ENCODE measurements around the gene MSMP. TPM values are rescaled to one million over a fixed set of nuclear protein-coding genes. Genes with fewer than 3 reads are reported as not detected.

Gene MSMP
- total RNA-seq, 2 experiments from 2014 or later = 2.3 to 4.1 TPM

DNA sequence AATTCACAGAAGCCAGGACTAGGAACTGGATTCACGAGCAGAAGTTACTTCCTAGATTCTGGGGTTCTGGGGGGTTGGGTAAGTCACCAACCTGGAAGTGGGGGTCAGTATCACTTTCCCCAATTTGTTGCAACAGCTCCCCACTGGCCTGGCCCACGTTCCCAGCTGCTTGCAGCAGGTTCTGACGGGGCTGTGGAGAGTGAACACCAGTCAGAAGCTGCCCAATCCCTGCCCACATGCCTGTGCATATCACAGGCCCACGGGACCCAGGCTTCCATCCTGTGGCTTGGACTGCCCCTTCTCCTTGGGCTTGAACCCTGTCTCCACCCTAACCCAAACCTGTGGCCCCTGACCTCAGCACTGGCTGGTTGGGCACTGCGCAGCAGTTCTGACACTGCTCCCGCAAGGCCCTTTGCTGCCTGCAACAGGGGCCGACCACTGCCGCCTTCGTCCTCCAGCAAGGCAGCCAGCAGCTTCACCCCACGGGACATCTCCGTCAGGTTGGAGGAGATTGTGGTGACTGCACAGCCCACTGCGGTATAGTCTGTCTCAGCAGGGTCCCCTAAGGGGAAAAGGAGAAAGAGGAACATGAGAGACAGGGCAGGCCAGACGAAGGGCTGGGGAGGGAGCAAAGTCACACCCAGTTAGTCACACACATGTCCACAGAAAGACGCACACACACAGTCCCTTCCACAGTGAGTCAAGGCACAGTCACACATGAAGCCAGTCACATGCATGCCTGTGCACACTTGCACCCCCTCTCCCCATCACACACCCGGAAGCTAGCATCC, 35.2 kb downstream of the MSMP start:
- Histone ChIP-seq H4K20me1 (ENCODE audit: insufficient read depth, low read length) (no peaks in the 10 kb centered on the region), H2AFZ (ENCODE audit: low read length) (no peak overlapping the region), H3K4me1 (ENCODE audit: insufficient read depth, low read length, poor library complexity, severe bottlenecking) (no peaks in the 10 kb centered on the region), H3K27ac (ENCODE audit: low read depth, low read length, poor library complexity, severe bottlenecking) (no peak overlapping the region), H3K36me3 (ENCODE audit: insufficient read depth, low read length) (peaks cover 99% of the 10 kb centered on the region), H3K9me3 (ENCODE audit: low read length) (no peaks in the 10 kb centered on the region), H3K4me2 (ENCODE audit: low read length) (no peak overlapping the region), H3K79me2 (ENCODE audit: insufficient read depth, low read depth, low read length) (no peaks in the 10 kb centered on the region), H3K9me2 (ENCODE audit: insufficient read depth, low read length) (no peaks in the 10 kb centered on the region), H3K4me3 (ENCODE audit: low read depth, low read length, poor library complexity, severe bottlenecking) (no peak overlapping the region)
- no TSS peak for BruUV-seq (replicated peaks)
- ChIA-PET POLR2A (no interaction called here), CTCF (ENCODE audit: unreplicated experiment) (interaction anchor here (1.0 kb wide), 1 partner anchor 96 kb away, joined by 3 read pairs; the partner anchor contains the start of gene HINT2)
- intact Hi-C loops (cut with micrococcal nuclease; ENCODE audit: unreplicated experiment) = no loop called here
- TF ChIP-seq EZH2phosphoT487 (IDR thresholded peaks at IDR 0.05; ENCODE audit: borderline replicate concordance, low read depth, low read length) = no peak
- TF ChIP-seq, protein P1, sequence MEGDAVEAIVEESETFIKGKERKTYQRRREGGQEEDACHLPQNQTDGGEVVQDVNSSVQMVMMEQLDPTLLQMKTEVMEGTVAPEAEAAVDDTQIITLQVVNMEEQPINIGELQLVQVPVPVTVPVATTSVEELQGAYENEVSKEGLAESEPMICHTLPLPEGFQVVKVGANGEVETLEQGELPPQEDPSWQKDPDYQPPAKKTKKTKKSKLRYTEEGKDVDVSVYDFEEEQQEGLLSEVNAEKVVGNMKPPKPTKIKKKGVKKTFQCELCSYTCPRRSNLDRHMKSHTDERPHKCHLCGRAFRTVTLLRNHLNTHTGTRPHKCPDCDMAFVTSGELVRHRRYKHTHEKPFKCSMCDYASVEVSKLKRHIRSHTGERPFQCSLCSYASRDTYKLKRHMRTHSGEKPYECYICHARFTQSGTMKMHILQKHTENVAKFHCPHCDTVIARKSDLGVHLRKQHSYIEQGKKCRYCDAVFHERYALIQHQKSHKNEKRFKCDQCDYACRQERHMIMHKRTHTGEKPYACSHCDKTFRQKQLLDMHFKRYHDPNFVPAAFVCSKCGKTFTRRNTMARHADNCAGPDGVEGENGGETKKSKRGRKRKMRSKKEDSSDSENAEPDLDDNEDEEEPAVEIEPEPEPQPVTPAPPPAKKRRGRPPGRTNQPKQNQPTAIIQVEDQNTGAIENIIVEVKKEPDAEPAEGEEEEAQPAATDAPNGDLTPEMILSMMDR (conservative IDR thresholded peaks at IDR 0.05; ENCODE audit: low read length) = no peak
- DNase-seq (ENCODE audit: low spot score) = no peak

DNA sequence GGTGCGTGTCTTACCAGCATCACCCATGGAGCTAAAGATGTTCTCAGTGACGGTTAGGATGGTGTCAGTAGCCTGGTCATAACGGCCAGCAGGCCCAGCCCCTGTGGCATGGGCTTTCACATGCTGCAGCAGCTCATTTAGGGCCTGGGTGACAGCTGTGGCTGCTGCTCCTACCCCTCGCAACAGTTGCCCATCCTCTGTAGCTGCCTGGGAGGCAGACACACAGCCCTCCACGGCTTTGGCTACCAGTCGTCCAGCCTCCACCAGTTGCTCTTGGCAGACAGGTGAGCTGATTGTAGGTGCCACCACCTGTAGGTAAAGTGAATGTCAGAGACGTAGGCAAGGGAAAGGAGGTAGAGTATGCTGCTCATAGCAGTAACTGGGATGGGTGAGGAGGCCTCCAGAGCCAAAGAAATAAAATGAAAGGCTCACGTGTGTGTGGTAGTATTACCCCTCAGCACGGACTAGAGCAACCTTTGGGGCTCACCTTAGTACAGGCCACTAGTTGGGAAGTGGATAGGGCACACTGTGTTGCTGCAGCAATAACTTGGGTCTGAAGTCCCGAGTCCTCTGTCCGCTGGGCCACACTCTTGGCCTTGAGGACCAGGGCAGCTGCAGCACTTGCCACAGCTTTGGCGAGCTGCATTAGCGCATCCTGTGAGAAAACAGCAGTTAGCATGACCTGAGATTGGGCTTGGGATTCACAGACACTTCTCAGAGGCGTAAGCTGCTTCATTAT, 36.8 kb downstream of the MSMP start:
- no peaks in the 10 kb centered on the region for H3K9me2 ChIP-seq (ENCODE audit: insufficient read depth, low read length)
- no peaks in the 10 kb centered on the region for H3K79me2 ChIP-seq (ENCODE audit: insufficient read depth, low read depth, low read length)
- intact Hi-C loops (cut with micrococcal nuclease; ENCODE audit: unreplicated experiment) = no loop called here
- no peak for DNase-seq (ENCODE audit: low spot score)
- TF ChIP-seq EZH2phosphoT487 (IDR thresholded peaks at IDR 0.05; ENCODE audit: borderline replicate concordance, low read depth, low read length) = no peak
- TF ChIP-seq, protein P1 (conservative IDR thresholded peaks at IDR 0.05; ENCODE audit: low read length) = no peak
- POLR2A ChIA-PET = interaction anchor here (1.3 to 1.9 kb wide), 3 partner anchors 9 to 58 kb away, joined by 3 to 6 read pairs (median 3); no protein-coding TSS in a partner anchor
- no peak overlapping the region for H3K4me3 ChIP-seq (ENCODE audit: low read depth, low read length, poor library complexity, severe bottlenecking)
- no peaks in the 10 kb centered on the region for H3K4me1 ChIP-seq (ENCODE audit: insufficient read depth, low read length, poor library complexity, severe bottlenecking)
- H3K4me2 ChIP-seq (ENCODE audit: low read length) = no peak overlapping the region
- no TSS peak for BruUV-seq (replicated peaks)
- no peak overlapping the region for H2AFZ ChIP-seq (ENCODE audit: low read length)
- H3K27ac ChIP-seq (ENCODE audit: low read depth, low read length, poor library complexity, severe bottlenecking) = no peak overlapping the region
- H4K20me1 ChIP-seq (ENCODE audit: insufficient read depth, low read length) = no peaks in the 10 kb centered on the region
- CTCF ChIA-PET (ENCODE audit: unreplicated experiment) = no interaction called here
- H3K9me3 ChIP-seq (ENCODE audit: low read length) = no peaks in the 10 kb centered on the region
- H3K36me3 ChIP-seq (ENCODE audit: insufficient read depth, low read length) = peaks cover 97% of the 10 kb centered on the region
